HCT116 (cell line): ENCODE results near the gene STOX2. TPM values are rescaled to one million over a fixed set of nuclear protein-coding genes. Genes with fewer than 3 reads are reported as not detected.

ENCODE experiments used
- ATAC-seq: fragments of 200-7000 bp; cut with Tn5 transposase; 2 replicates; pipeline ENCODE4 v1.9.1; 2020; ENCODE audit warnings: mild to moderate bottlenecking, moderate library complexity
- BruUV-seq: library from RNA; stranded (reverse); fragments of 400-500 nt; replicated peaks from 2 replicates; lab custom pipeline; 2021; lab: Mats Ljungman, UMichigan
- CTCF ChIA-PET: fragments of 300-600 bp; sonication (Branson Sonifier 250); formaldehyde crosslinking; loops from one replicate; lab custom pipeline; 2021; ENCODE audit warnings: antibody characterized with exemption; lab: Charles Lee
- POLR2A ChIA-PET: fragments of 300-600, 350-600 bp; sonication (Branson Sonifier 250); formaldehyde crosslinking; loops from one replicate; lab custom pipeline; 2021; ENCODE audit warnings: antibody characterized with exemption; lab: Charles Lee
- RAD21 ChIA-PET, 2 experiments: fragments of 300-600 bp; sonication (Branson Sonifier 250); formaldehyde crosslinking; loops; one replicate each; lab custom pipeline; 2023; ENCODE audit warnings: low total read pairs in 2 of 2; ENCODE audit not compliant: uncharacterized antibody in 2 of 2, unreplicated experiment in 2 of 2, low non-redundant PET in 1 of 2; lab: Charles Lee
- DNase-seq: peaks from one replicate; pipeline ENCODE4 v3.0.0-alpha.2; 2010; ENCODE audit warnings: low read depth, low spot score
- H2AFZ ChIP-seq: fragments of 200-600 bp; shearing (Covaris generic), sonication (generic); 2 replicates; pipeline ENCODE4 v1.6.1; 2017; ENCODE audit warnings: low read depth, mixed run types, mixed read lengths, antibody characterized with exemption, low read length; ENCODE audit not compliant: poor library complexity, severe bottlenecking
- H3K27ac ChIP-seq: 2 replicates; pipeline ENCODE4 v1.5.1; 2012; ENCODE audit warnings: low read depth, low read length
- H3K27me3 ChIP-seq: fragments of 200-600 bp; sonication (generic); 2 replicates; pipeline ENCODE4 v1.6.1; 2016; ENCODE audit warnings: mixed run types, low read length, mixed read lengths; ENCODE audit not compliant: insufficient read depth
- H3K36me3 ChIP-seq, 2 experiments: fragments of 200-500 bp in 1 of 2; fragments of 200-600 bp in 1 of 2; sonication (Bioruptor generic) in 1 of 2; sonication (generic) in 1 of 2; 2 replicates each; pipeline versions ENCODE4 v1.5.1 to v1.6.1; 2014 to 2016; ENCODE audit warnings: low read length in 2 of 2, inconsistent platforms in 1 of 2, mixed read lengths in 1 of 2, mixed run types in 1 of 2; ENCODE audit not compliant: insufficient read depth in 2 of 2, control insufficient read depth in 1 of 2
- H3K4me1 ChIP-seq, 2 experiments: fragments of 200-600 bp in 1 of 2; sonication (generic) in 1 of 2; 2 replicates each; pipeline versions ENCODE4 v1.5.1 to v1.6.1; 2012 to 2017; ENCODE audit warnings: low read length in 2 of 2, inconsistent platforms in 1 of 2, mild to moderate bottlenecking in 1 of 2, mixed read lengths in 1 of 2, mixed run types in 1 of 2, moderate library complexity in 1 of 2; ENCODE audit not compliant: insufficient read depth in 2 of 2, control insufficient read depth in 1 of 2
- H3K4me2 ChIP-seq: fragments of 200-600 bp; sonication (generic); 2 replicates; pipeline ENCODE4 v1.6.1; 2017; ENCODE audit warnings: mixed run types, low read length, mixed read lengths
- H3K4me3 ChIP-seq, 2 experiments: fragments of 200-600 bp in 1 of 2; sonication (generic) in 1 of 2; replicated peaks in 1 of 2; 2 replicates each; pipeline ENCODE4 v1.5.1; 2011 to 2016; ENCODE audit warnings: low read length in 2 of 2, control low read depth in 1 of 2, low read depth in 1 of 2, mild to moderate bottlenecking in 1 of 2, mixed read lengths in 1 of 2, mixed run types in 1 of 2
- H3K79me2 ChIP-seq: fragments of 200-600 bp; sonication (generic); 2 replicates; pipeline ENCODE4 v1.6.1; 2017; ENCODE audit warnings: mild to moderate bottlenecking, mixed run types, low read length, moderate library complexity, mixed read lengths; ENCODE audit not compliant: insufficient read depth
- H3K9ac ChIP-seq: fragments of 200-600 bp; sonication (generic); 2 replicates; pipeline ENCODE4 v1.6.1; 2016; ENCODE audit warnings: low read length, mixed read lengths
- H3K9me2 ChIP-seq: fragments of 200-600 bp; sonication (generic), shearing (Covaris generic); 2 replicates; pipeline ENCODE4 v1.6.1; 2017; ENCODE audit warnings: mixed run types, mild to moderate bottlenecking, moderate library complexity; ENCODE audit not compliant: insufficient read depth
- H3K9me3 ChIP-seq, 2 experiments: fragments of 200-500 bp in 1 of 2; fragments of 200-600 bp in 1 of 2; sonication (Bioruptor generic) in 1 of 2; sonication (generic) in 1 of 2; 2 replicates each; pipeline ENCODE4 v1.6.1; 2014 to 2017; ENCODE audit warnings: low read length in 2 of 2, mixed read lengths in 2 of 2, inconsistent platforms in 1 of 2, low read depth in 1 of 2, mild to moderate bottlenecking in 1 of 2, mixed run types in 1 of 2, moderate library complexity in 1 of 2; ENCODE audit not compliant: control insufficient read depth in 1 of 2, insufficient read depth in 1 of 2
- H4K20me1 ChIP-seq: fragments of 200-600 bp; sonication (generic), shearing (Covaris generic); 2 replicates; pipeline ENCODE4 v1.6.1; 2017; ENCODE audit warnings: mixed run types, mild to moderate bottlenecking, moderate library complexity; ENCODE audit not compliant: insufficient read depth
- ATF3 ChIP-seq: IDR thresholded peaks from 2 replicates; pipeline ENCODE4 v1.6.1; 2012
- CBX3 ChIP-seq: IDR thresholded peaks from 2 replicates; pipeline ENCODE4 v1.6.1; 2012; ENCODE audit warnings: low read depth
- EGR1 ChIP-seq: IDR thresholded peaks from 2 replicates; pipeline ENCODE4 v1.6.1; 2012; ENCODE audit warnings: low read depth
- ELF1 ChIP-seq: IDR thresholded peaks from 2 replicates; pipeline ENCODE4 v1.6.1; 2012; ENCODE audit warnings: low read depth, borderline replicate concordance
- EZH2 ChIP-seq: fragments of 200-600 bp; sonication (generic); IDR thresholded peaks from 2 replicates; pipeline ENCODE4 v1.6.1; 2017; ENCODE audit warnings: antibody characterized with exemption, mixed run types
- FOSL1 ChIP-seq: IDR thresholded peaks from 2 replicates; pipeline ENCODE4 v1.6.1; 2012; ENCODE audit warnings: low read depth
- JUND ChIP-seq: IDR thresholded peaks from 2 replicates; pipeline ENCODE4 v1.6.1; 2012
- MAX ChIP-seq: IDR thresholded peaks from 2 replicates; pipeline ENCODE4 v1.6.1; 2012
- POLR2A ChIP-seq: IDR thresholded peaks from 2 replicates; pipeline ENCODE4 v1.7.0; 2011; ENCODE audit warnings: borderline replicate concordance; ENCODE audit not compliant: insufficient read depth, insufficient read length; ENCODE audit errors: extremely low read depth
- SIN3A ChIP-seq: IDR thresholded peaks from 2 replicates; pipeline ENCODE4 v1.6.1; 2012; ENCODE audit warnings: low read depth
- SP1 ChIP-seq: IDR thresholded peaks from 2 replicates; pipeline ENCODE4 v1.6.1; 2012; ENCODE audit warnings: low read depth
- SRF ChIP-seq: IDR thresholded peaks from 2 replicates; pipeline ENCODE4 v1.6.1; 2012; ENCODE audit warnings: low read depth
- TCF7L2 ChIP-seq: IDR thresholded peaks from 2 replicates; pipeline ENCODE4 v1.7.0; 2011; ENCODE audit warnings: borderline replicate concordance, inconsistent platforms; ENCODE audit not compliant: insufficient read depth, insufficient read length; ENCODE audit errors: extremely low read depth
- YY1 ChIP-seq: IDR thresholded peaks from 2 replicates; pipeline ENCODE4 v1.6.1; 2011; ENCODE audit warnings: low read length, low read depth, moderate library complexity, mild to moderate bottlenecking; ENCODE audit not compliant: insufficient replicate concordance; ENCODE audit errors: extremely low read depth
- ZFX ChIP-seq: fragments of 450-650 bp; IDR thresholded peaks from 2 replicates; pipeline ENCODE4 v1.6.1; 2017
- ZNF274 ChIP-seq: fragments of 200-500 bp; sonication (Bioruptor generic); IDR thresholded peaks from 2 replicates; pipeline ENCODE4 v1.6.1; 2014; ENCODE audit warnings: mild to moderate bottlenecking, low read depth, low read length, inconsistent platforms
- intact Hi-C: fragments of 100-400 bp; cut with micrococcal nuclease; formaldehyde crosslinking; loops from 2 replicates; pipeline ENCODE4 v1.10.0; 2022
- total RNA-seq: library from RNA; stranded (reverse); gene quantifications from one replicate; pipeline ENCODE4 v1.2.1, GENCODE V29; 2021; ENCODE audit not compliant: unreplicated experiment
- TF ChIP-seq, protein P1 (sequence below), 3 experiments: fragments of 200-600 bp in 1 of 3; sonication (generic) in 1 of 3; IDR thresholded peaks in 2 of 3; conservative IDR thresholded peaks in 1 of 3; 2 replicates each; pipeline ENCODE4 v1.5.1; 2012 to 2017; ENCODE audit warnings: low read depth in 2 of 3, low read length in 2 of 3, antibody characterized with exemption in 1 of 3, borderline replicate concordance in 1 of 3, control low read depth in 1 of 3, mild to moderate bottlenecking in 1 of 3, mixed read lengths in 1 of 3, mixed run types in 1 of 3, moderate library complexity in 1 of 3; ENCODE audit not compliant: insufficient read depth in 1 of 3

STOX2 gene
- total RNA-seq, 1 experiment from 2014 or later: 6.3 TPM

DNA sequence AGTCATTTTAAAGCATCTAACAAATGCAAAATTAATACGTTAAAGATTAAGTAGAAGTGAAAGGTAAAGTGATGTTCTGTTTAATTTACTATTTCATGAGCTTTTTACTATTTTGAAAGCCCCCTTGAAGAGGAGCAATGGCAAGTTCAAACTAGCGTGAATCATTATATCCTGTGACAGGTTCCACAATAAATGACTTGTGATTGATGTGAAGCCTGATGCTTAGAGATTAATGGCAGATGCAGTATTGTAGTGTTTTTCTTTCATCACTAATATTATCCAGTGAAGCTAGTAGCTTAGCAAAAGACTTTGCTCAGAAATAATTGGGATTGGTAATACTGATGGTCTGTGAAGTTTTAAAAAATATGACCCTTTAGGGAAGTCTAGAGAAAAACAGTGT is 57.3 kb downstream of the STOX2 start:
- Histone ChIP-seq H3K4me2 (no peak overlapping the region), H3K9me3 (no peaks in the 10 kb centered on the region), H2AFZ (no peak overlapping the region), H3K27me3 (no peaks in the 10 kb centered on the region), H3K4me3 (no peak overlapping the region), H3K79me2 (no peaks in the 10 kb centered on the region), H3K9me2 (no peaks in the 10 kb centered on the region), H4K20me1 (no peaks in the 10 kb centered on the region), H3K4me1 (peaks cover 0 to 3% of the 10 kb centered on the region in 2 experiments; a peak in 1 of 4 replicates), H3K36me3 (no peaks in the 10 kb centered on the region), H3K27ac (no peak overlapping the region), H3K9ac (no peak overlapping the region)
- no TSS peak for BruUV-seq
- TF ChIP-seq SIN3A: no peak
- TF ChIP-seq YY1: no peak
- TF ChIP-seq FOSL1: no peak
- TF ChIP-seq, protein P1, sequence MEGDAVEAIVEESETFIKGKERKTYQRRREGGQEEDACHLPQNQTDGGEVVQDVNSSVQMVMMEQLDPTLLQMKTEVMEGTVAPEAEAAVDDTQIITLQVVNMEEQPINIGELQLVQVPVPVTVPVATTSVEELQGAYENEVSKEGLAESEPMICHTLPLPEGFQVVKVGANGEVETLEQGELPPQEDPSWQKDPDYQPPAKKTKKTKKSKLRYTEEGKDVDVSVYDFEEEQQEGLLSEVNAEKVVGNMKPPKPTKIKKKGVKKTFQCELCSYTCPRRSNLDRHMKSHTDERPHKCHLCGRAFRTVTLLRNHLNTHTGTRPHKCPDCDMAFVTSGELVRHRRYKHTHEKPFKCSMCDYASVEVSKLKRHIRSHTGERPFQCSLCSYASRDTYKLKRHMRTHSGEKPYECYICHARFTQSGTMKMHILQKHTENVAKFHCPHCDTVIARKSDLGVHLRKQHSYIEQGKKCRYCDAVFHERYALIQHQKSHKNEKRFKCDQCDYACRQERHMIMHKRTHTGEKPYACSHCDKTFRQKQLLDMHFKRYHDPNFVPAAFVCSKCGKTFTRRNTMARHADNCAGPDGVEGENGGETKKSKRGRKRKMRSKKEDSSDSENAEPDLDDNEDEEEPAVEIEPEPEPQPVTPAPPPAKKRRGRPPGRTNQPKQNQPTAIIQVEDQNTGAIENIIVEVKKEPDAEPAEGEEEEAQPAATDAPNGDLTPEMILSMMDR (IDR thresholded peaks at IDR 0.05 in 2 of 3, conservative IDR thresholded peaks at IDR 0.05 in 1 of 3; ENCODE audit: borderline replicate concordance in 1 of 3, insufficient read depth in 1 of 3, low read depth in 2 of 3, low read length in 2 of 3): no peak
- no peak for TF ChIP-seq POLR2A
- no peak for TF ChIP-seq ATF3
- TF ChIP-seq EGR1: no peak
- TF ChIP-seq ZFX: no peak
- TF ChIP-seq ZNF274: no peak
- TF ChIP-seq ELF1: no peak
- TF ChIP-seq EZH2: no peak
- TF ChIP-seq TCF7L2: no peak
- no peak for TF ChIP-seq MAX
- TF ChIP-seq CBX3: no peak
- TF ChIP-seq SRF: no peak
- no peak for TF ChIP-seq SP1
- no peak for TF ChIP-seq JUND
- POLR2A ChIA-PET: no interaction called here
- CTCF ChIA-PET: no interaction called here
- RAD21 ChIA-PET: no interaction called here
- DNase-seq: no peak
- intact Hi-C loops: no loop called here
- ATAC-seq: no peak
